GM12878 (cell line): ENCODE measurements around the gene POU2AF1. TPM values are rescaled to one million over a fixed set of nuclear protein-coding genes. Genes with fewer than 3 reads are reported as not detected.
A peak's percentile ranks its signal among the peaks of the same experiment; 100 is the strongest.

Experiments
- BCL11A ChIP-seq: IDR thresholded peaks from 2 replicates; pipeline ENCODE4 v1.6.1; 2011; ENCODE audit warnings: low read depth, low read length
- CBX3 ChIP-seq: fragments of 200-600 bp; sonication (generic); IDR thresholded peaks from 2 replicates; pipeline ENCODE4 v1.6.1; 2016; ENCODE audit warnings: low read depth, borderline replicate concordance
- CREB1 ChIP-seq: IDR thresholded peaks from 2 replicates; pipeline ENCODE4 v1.6.1; 2012; ENCODE audit warnings: low read depth, mild to moderate bottlenecking, inconsistent platforms
- CREM ChIP-seq: IDR thresholded peaks from 2 replicates; pipeline ENCODE4 v1.6.1; 2014; ENCODE audit warnings: antibody characterized with exemption, low read depth
- E2F8 ChIP-seq: fragments of 450-650 bp; IDR thresholded peaks from 2 replicates; pipeline ENCODE4 v1.6.1; 2018; ENCODE audit warnings: mild to moderate bottlenecking, low read depth, moderate library complexity; ENCODE audit not compliant: partially characterized antibody
- ESRRA ChIP-seq: IDR thresholded peaks from 2 replicates; pipeline ENCODE4 v1.6.1; 2012; ENCODE audit warnings: mild to moderate bottlenecking, low read length, improper control_type of control experiment
- HDAC6 ChIP-seq: fragments of 200-600 bp; sonication (generic); IDR thresholded peaks from one replicate; pipeline ENCODE4 v1.8.0; 2017; ENCODE audit warnings: antibody characterized with exemption; ENCODE audit not compliant: unreplicated experiment
- IKZF1 ChIP-seq: fragments of 450-650 bp; conservative IDR thresholded peaks from 2 replicates; pipeline ENCODE4 v1.6.1; 2017; ENCODE audit warnings: antibody characterized with exemption, mild to moderate bottlenecking
- KDM1A ChIP-seq: fragments of 200-600 bp; sonication (generic); IDR thresholded peaks from 2 replicates; pipeline ENCODE4 v1.6.1; 2016; ENCODE audit warnings: borderline replicate concordance
- KLF5 ChIP-seq: fragments of 450-650 bp; IDR thresholded peaks from 2 replicates; pipeline ENCODE4 v1.6.1; 2014; ENCODE audit warnings: mild to moderate bottlenecking; ENCODE audit not compliant: partially characterized antibody
- MXI1 ChIP-seq: fragments of 150-350 bp; IDR thresholded peaks from 2 replicates; pipeline ENCODE4 v1.6.1; 2011; ENCODE audit warnings: low read depth, mild to moderate bottlenecking, inconsistent platforms, low read length, improper control_type of control experiment
- MYC ChIP-seq: IDR thresholded peaks from 2 replicates; pipeline ENCODE4 v1.6.1; 2011; ENCODE audit warnings: mild to moderate bottlenecking, low read length, moderate library complexity, inconsistent platforms; ENCODE audit not compliant: insufficient read depth, insufficient replicate concordance, insufficient read length, severe bottlenecking
- NBN ChIP-seq: fragments of 450-650 bp; IDR thresholded peaks from 2 replicates; pipeline ENCODE4 v1.6.1; 2016
- NFYB ChIP-seq: IDR thresholded peaks from 2 replicates; pipeline ENCODE4 v1.6.1; 2011; ENCODE audit warnings: low read depth, mild to moderate bottlenecking, low read length, improper control_type of control experiment, moderate library complexity; ENCODE audit not compliant: insufficient read depth
- NRF1 ChIP-seq: conservative IDR thresholded peaks from 2 replicates; pipeline ENCODE4 v1.6.1; 2011; ENCODE audit warnings: mild to moderate bottlenecking, low read depth, low read length, improper control_type of control experiment
- PBX3 ChIP-seq: IDR thresholded peaks from 2 replicates; pipeline ENCODE4 v1.6.1; 2011; ENCODE audit warnings: mild to moderate bottlenecking, low read depth, low read length, moderate library complexity; ENCODE audit not compliant: insufficient replicate concordance
- POLR2AphosphoS5 ChIP-seq: IDR thresholded peaks from 2 replicates; pipeline ENCODE4 v1.6.1; 2011; ENCODE audit warnings: mild to moderate bottlenecking, low read length, inconsistent platforms
- RCOR1 ChIP-seq: conservative IDR thresholded peaks from 2 replicates; pipeline ENCODE4 v1.6.1; 2012; ENCODE audit warnings: low read depth, low read length, improper control_type of control experiment
- SREBF2 ChIP-seq: IDR thresholded peaks from 2 replicates; pipeline ENCODE4 v1.6.1; 2012; ENCODE audit warnings: mild to moderate bottlenecking, low read length
- ZNF217 ChIP-seq: fragments of 450-650 bp; IDR thresholded peaks from 2 replicates; pipeline ENCODE4 v1.6.1; 2017; ENCODE audit warnings: antibody characterized with exemption, mild to moderate bottlenecking
- ZNF24 ChIP-seq: fragments of 450-650 bp; IDR thresholded peaks from 2 replicates; pipeline ENCODE4 v1.6.1; 2017; ENCODE audit warnings: antibody characterized with exemption, mild to moderate bottlenecking
- polyA plus RNA-seq, 11 experiments: library from polyadenylated mRNA; depleted of rRNA in 4 of 11; unstranded in 6 of 11; stranded (reverse) in 5 of 11; fragments of >200 nt; fragmentation: Nextera tagmentation in 4 of 11; fragmentation: Illumina TruSeq in 1 of 11; extraction: Ambion mirVana in 4 of 11; extraction: Trizol in 1 of 11; gene quantifications; 1 replicate in 1 of 11; 2 replicates in 10 of 11; pipeline versions ENCODE4 v1.2.1 to v1.2.3, GENCODE V29; 2011 to 2016; ENCODE audit warnings: inconsistent platforms in 2 of 11, missing spikeins in 2 of 11, low read depth in 1 of 11
- total RNA-seq, 4 experiments: library from RNA; depleted of rRNA in 3 of 4; stranded (reverse); fragments of >200 nt in 3 of 4; fragmentation: Illumina TruSeq in 1 of 4; extraction: Trizol in 1 of 4; gene quantifications; 2 replicates each; pipeline versions ENCODE4 v1.2.1 to v1.2.3, GENCODE V29; 2013 to 2021
- TF ChIP-seq, protein P1 (sequence below): IDR thresholded peaks from 2 replicates; pipeline ENCODE4 v1.6.1; 2011; ENCODE audit warnings: borderline replicate concordance, low read depth, mild to moderate bottlenecking, moderate library complexity, mixed read lengths, low read length; ENCODE audit not compliant: insufficient read depth; ENCODE audit errors: extremely low read length
- TF ChIP-seq, protein P2 (sequence below): fragments of 150-350 bp; IDR thresholded peaks from 2 replicates; pipeline ENCODE4 v1.6.1; 2014; ENCODE audit warnings: mild to moderate bottlenecking, low read depth, low read length
- TF ChIP-seq, protein P3 (sequence below): fragments of 450-650 bp; IDR thresholded peaks from 2 replicates; pipeline ENCODE4 v1.6.1; 2016; ENCODE audit warnings: mild to moderate bottlenecking

The POU2AF1 gene
- total and polyA plus RNA-seq, 10 of the 15 experiments (the other 5 are each of a cell fraction or from before 2014, with no cell fraction given) = 13.1 to 169 (median 75.5) TPM

- TF ChIP-seq, protein P1, sequence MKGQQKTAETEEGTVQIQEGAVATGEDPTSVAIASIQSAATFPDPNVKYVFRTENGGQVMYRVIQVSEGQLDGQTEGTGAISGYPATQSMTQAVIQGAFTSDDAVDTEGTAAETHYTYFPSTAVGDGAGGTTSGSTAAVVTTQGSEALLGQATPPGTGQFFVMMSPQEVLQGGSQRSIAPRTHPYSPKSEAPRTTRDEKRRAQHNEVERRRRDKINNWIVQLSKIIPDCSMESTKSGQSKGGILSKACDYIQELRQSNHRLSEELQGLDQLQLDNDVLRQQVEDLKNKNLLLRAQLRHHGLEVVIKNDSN = no peak
- TF ChIP-seq NBN (peak; percentile 52; the same call in 1 of the 2 replicates), E2F8 (no peak), NFYB (no peak), CBX3 (no peak), ZNF24 (peak; percentile 58; the same call in 1 of the 2 replicates), RCOR1 (no peak), ESRRA (no peak), SREBF2 (no peak), MYC (no peak), KDM1A (no peak), MXI1 (peak; percentile 63), NRF1 (no peak), IKZF1 (no peak; the same call in none of the 2 replicates), CREB1 (peak; percentile 92), POLR2AphosphoS5 (peak; percentile 96), CREM (peak; percentile 84), KLF5 (peak; percentile 72), ZNF217 (peak; percentile 83; the same call in 1 of the 2 replicates), BCL11A (0 out of 2 replicates have a peak, but pooled peaks have one; percentile 5), HDAC6 (no peak), PBX3 (peak; percentile 30)
- TF ChIP-seq, protein P2, sequence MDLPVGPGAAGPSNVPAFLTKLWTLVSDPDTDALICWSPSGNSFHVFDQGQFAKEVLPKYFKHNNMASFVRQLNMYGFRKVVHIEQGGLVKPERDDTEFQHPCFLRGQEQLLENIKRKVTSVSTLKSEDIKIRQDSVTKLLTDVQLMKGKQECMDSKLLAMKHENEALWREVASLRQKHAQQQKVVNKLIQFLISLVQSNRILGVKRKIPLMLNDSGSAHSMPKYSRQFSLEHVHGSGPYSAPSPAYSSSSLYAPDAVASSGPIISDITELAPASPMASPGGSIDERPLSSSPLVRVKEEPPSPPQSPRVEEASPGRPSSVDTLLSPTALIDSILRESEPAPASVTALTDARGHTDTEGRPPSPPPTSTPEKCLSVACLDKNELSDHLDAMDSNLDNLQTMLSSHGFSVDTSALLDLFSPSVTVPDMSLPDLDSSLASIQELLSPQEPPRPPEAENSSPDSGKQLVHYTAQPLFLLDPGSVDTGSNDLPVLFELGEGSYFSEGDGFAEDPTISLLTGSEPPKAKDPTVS = no peak
- TF ChIP-seq, protein P3, sequence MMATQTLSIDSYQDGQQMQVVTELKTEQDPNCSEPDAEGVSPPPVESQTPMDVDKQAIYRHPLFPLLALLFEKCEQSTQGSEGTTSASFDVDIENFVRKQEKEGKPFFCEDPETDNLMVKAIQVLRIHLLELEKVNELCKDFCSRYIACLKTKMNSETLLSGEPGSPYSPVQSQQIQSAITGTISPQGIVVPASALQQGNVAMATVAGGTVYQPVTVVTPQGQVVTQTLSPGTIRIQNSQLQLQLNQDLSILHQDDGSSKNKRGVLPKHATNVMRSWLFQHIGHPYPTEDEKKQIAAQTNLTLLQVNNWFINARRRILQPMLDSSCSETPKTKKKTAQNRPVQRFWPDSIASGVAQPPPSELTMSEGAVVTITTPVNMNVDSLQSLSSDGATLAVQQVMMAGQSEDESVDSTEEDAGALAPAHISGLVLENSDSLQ = peak; percentile 18; the same call in 1 of the 2 replicates
These were observed at the start of gene POU2AF1 (continued) for GRCh38 chr11:111378861-111379601.
